Neural cell (in vitro differentiated cells): ENCODE measurements around the gene GDPD5. TPM values are rescaled to one million over a fixed set of nuclear protein-coding genes. Genes with fewer than 3 reads are reported as not detected.

Experiments
- H2AFZ ChIP-seq: fragments of 200-600, 300-800 bp; sonication (generic), shearing (Covaris generic); 2 replicates; pipeline ENCODE4 v1.6.0; 2014; ENCODE audit warnings: low read depth, mild to moderate bottlenecking, antibody characterized with exemption, low read length, moderate library complexity
- H3F3A ChIP-seq: fragments of 200-600 bp; shearing (Covaris generic); 2 replicates; pipeline ENCODE4 v1.6.1; 2016; ENCODE audit warnings: mild to moderate bottlenecking, moderate library complexity, mixed read lengths, antibody characterized with exemption, low read length; ENCODE audit not compliant: insufficient read depth, poor library complexity, severe bottlenecking
- H3K27ac ChIP-seq: fragments of 200-600, 300-800 bp; sonication (generic), shearing (Covaris generic); 2 replicates; pipeline ENCODE4 v1.5.1; 2014; ENCODE audit warnings: mild to moderate bottlenecking, low read length, moderate library complexity
- H3K27me3 ChIP-seq: fragments of 300-800, 200-600 bp; sonication (generic), shearing (Covaris generic); 2 replicates; pipeline ENCODE4 v1.6.0; 2014; ENCODE audit warnings: mild to moderate bottlenecking, low read depth, low read length, moderate library complexity; ENCODE audit not compliant: insufficient read depth
- H3K36me3 ChIP-seq: fragments of 300-800, 200-600 bp; sonication (generic), shearing (Covaris generic); 2 replicates; pipeline ENCODE4 v1.5.1; 2014; ENCODE audit warnings: mild to moderate bottlenecking, antibody characterized with exemption, low read length, moderate library complexity; ENCODE audit not compliant: insufficient read depth
- H3K4me2 ChIP-seq: fragments of 300-800, 200-600 bp; sonication (generic), shearing (Covaris generic); 2 replicates; pipeline ENCODE4 v1.6.0; 2014; ENCODE audit warnings: mild to moderate bottlenecking, low read length
- H3K4me3 ChIP-seq: fragments of 300-800, 200-600 bp; sonication (generic), shearing (Covaris generic); 2 replicates; pipeline ENCODE4 v1.5.1; 2014; ENCODE audit warnings: mild to moderate bottlenecking, low read length, moderate library complexity
- H3K79me2 ChIP-seq: fragments of 200-600 bp; shearing (Covaris generic); replicated peaks from 2 replicates; pipeline ENCODE4 v1.6.0; 2014; ENCODE audit warnings: mild to moderate bottlenecking, low read length, moderate library complexity; ENCODE audit not compliant: insufficient read depth
- H3K9ac ChIP-seq: fragments of 300-800, 200-600 bp; sonication (generic), shearing (Covaris generic); 2 replicates; pipeline ENCODE4 v1.6.1; 2016; ENCODE audit warnings: mild to moderate bottlenecking, low read length, mixed read lengths
- H3K9me2 ChIP-seq: fragments of 200-600 bp; shearing (Covaris generic); 2 replicates; pipeline ENCODE4 v1.6.1; 2016; ENCODE audit warnings: mild to moderate bottlenecking, low read length, mixed read lengths; ENCODE audit not compliant: insufficient read depth
- H3K9me3 ChIP-seq: fragments of 200-600, 300-800 bp; sonication (generic), shearing (Covaris generic); 2 replicates; pipeline ENCODE4 v1.6.1; 2016; ENCODE audit warnings: mild to moderate bottlenecking, mixed run types, low read length, moderate library complexity, mixed read lengths
- H4K20me1 ChIP-seq: fragments of 200-600 bp; shearing (Covaris generic); 2 replicates; pipeline ENCODE4 v1.6.1; 2016; ENCODE audit warnings: mild to moderate bottlenecking, mixed run types; ENCODE audit not compliant: insufficient read depth
- EP300 ChIP-seq: fragments of 450-650 bp; conservative IDR thresholded peaks from 2 replicates; pipeline ENCODE4 v1.6.1; 2014; ENCODE audit warnings: antibody characterized with exemption, mild to moderate bottlenecking, moderate library complexity; ENCODE audit not compliant: poor library complexity, severe bottlenecking
- EZH2 ChIP-seq: fragments of 200-600, 300-800 bp; shearing (Covaris generic), sonication (generic); IDR thresholded peaks from 2 replicates; pipeline ENCODE4 v1.6.1; 2014; ENCODE audit warnings: antibody characterized with exemption, low read length, borderline replicate concordance, mild to moderate bottlenecking; ENCODE audit not compliant: insufficient read depth, poor library complexity, severe bottlenecking
- MXI1 ChIP-seq: fragments of 450-650 bp; conservative IDR thresholded peaks from 2 replicates; pipeline ENCODE4 v1.6.1; 2014; ENCODE audit warnings: antibody characterized with exemption, mild to moderate bottlenecking; ENCODE audit not compliant: poor library complexity, severe bottlenecking
- POLR2AphosphoS5 ChIP-seq: IDR thresholded peaks from 2 replicates; pipeline ENCODE4 v1.6.1; 2012
- RAD21 ChIP-seq: fragments of 450-650 bp; conservative IDR thresholded peaks from 2 replicates; pipeline ENCODE4 v1.6.1; 2014; ENCODE audit warnings: antibody characterized with exemption, mild to moderate bottlenecking, moderate library complexity
- REST ChIP-seq: IDR thresholded peaks from 2 replicates; pipeline ENCODE4 v1.6.1; 2012; ENCODE audit warnings: borderline replicate concordance
- SMC3 ChIP-seq: fragments of 450-650 bp; conservative IDR thresholded peaks from 2 replicates; pipeline ENCODE4 v1.6.1; 2014; ENCODE audit warnings: antibody characterized with exemption, mild to moderate bottlenecking, moderate library complexity; ENCODE audit not compliant: poor library complexity
- TAF1 ChIP-seq: IDR thresholded peaks from 2 replicates; pipeline ENCODE4 v1.6.1; 2012; ENCODE audit warnings: low read depth
- polyA plus RNA-seq: library from polyadenylated mRNA; depleted of rRNA; stranded (reverse); fragments of >200 nt; gene quantifications from 2 replicates; pipeline ENCODE4 v1.2.3, GENCODE V29; 2014
- TF ChIP-seq, protein P1 (sequence below): fragments of 450-650 bp; IDR thresholded peaks from 2 replicates; pipeline ENCODE4 v1.5.1; 2014; ENCODE audit warnings: antibody characterized with exemption, mild to moderate bottlenecking, moderate library complexity; ENCODE audit not compliant: poor library complexity, severe bottlenecking

The GDPD5 gene
- polyA plus RNA-seq, 1 donor from 2014 or later = 19.2 TPM

- Histone ChIP-seq H3K9me3 (no peaks in the 10 kb centered on the region), H3K4me2 (no peak overlapping the region), H3K4me3 (no peak overlapping the region), H3K27ac (no peak overlapping the region), H3K27me3 (no peaks in the 10 kb centered on the region), H4K20me1 (no peaks in the 10 kb centered on the region), H3K9ac (no peak overlapping the region), H3K79me2 (no peaks in the 10 kb centered on the region), H3K36me3 (no peaks in the 10 kb centered on the region), H3F3A (no peaks in the 10 kb centered on the region), H2AFZ (no peak overlapping the region), H3K9me2 (no peaks in the 10 kb centered on the region)
- TF ChIP-seq, protein P1, sequence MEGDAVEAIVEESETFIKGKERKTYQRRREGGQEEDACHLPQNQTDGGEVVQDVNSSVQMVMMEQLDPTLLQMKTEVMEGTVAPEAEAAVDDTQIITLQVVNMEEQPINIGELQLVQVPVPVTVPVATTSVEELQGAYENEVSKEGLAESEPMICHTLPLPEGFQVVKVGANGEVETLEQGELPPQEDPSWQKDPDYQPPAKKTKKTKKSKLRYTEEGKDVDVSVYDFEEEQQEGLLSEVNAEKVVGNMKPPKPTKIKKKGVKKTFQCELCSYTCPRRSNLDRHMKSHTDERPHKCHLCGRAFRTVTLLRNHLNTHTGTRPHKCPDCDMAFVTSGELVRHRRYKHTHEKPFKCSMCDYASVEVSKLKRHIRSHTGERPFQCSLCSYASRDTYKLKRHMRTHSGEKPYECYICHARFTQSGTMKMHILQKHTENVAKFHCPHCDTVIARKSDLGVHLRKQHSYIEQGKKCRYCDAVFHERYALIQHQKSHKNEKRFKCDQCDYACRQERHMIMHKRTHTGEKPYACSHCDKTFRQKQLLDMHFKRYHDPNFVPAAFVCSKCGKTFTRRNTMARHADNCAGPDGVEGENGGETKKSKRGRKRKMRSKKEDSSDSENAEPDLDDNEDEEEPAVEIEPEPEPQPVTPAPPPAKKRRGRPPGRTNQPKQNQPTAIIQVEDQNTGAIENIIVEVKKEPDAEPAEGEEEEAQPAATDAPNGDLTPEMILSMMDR = no peak
- TF ChIP-seq SMC3 (no peak), EZH2 (no peak)
Observed at GRCh38 chr11:75571625-75572024, 45.9 kb upstream of the GDPD5 start.

- Histone ChIP-seq H3F3A (no peaks in the 10 kb centered on the region), H3K9me3 (no peaks in the 10 kb centered on the region), H3K9me2 (no peaks in the 10 kb centered on the region), H2AFZ (no peak overlapping the region), H4K20me1 (no peaks in the 10 kb centered on the region), H3K4me3 (no peak overlapping the region), H3K27ac (no peak overlapping the region), H3K4me2 (no peak overlapping the region), H3K36me3 (no peaks in the 10 kb centered on the region), H3K79me2 (no peaks in the 10 kb centered on the region), H3K9ac (no peak overlapping the region), H3K27me3 (no peaks in the 10 kb centered on the region)
- TF ChIP-seq MXI1 (no peak), REST (no peak), TAF1 (no peak)
Observed at GRCh38 chr11:75570559-75571139, 44.9 kb upstream of the GDPD5 start.

GRCh38 chr11:75568616-75569219, 43.0 kb upstream of the GDPD5 start:
- Histone ChIP-seq H3K27ac (no peak overlapping the region), H3K27me3 (no peaks in the 10 kb centered on the region), H3K36me3 (no peaks in the 10 kb centered on the region)

More at GRCh38 chr11:75568616-75569219, 43.0 kb upstream of the GDPD5 start:
- no peak for TF ChIP-seq MXI1
- TF ChIP-seq POLR2AphosphoS5 = no peak
- no peak for TF ChIP-seq EP300
- TF ChIP-seq TAF1 = no peak
- no peak for TF ChIP-seq RAD21
- TF ChIP-seq EZH2 = no peak
- TF ChIP-seq, protein P1 = no peak
- TF ChIP-seq SMC3 = no peak
- TF ChIP-seq REST = no peak
- no peak overlapping the region for H2AFZ ChIP-seq
- H4K20me1 ChIP-seq = no peaks in the 10 kb centered on the region
- no peak overlapping the region for H3K4me2 ChIP-seq
- H3K79me2 ChIP-seq = no peaks in the 10 kb centered on the region
- H3K4me3 ChIP-seq = no peak overlapping the region
- no peaks in the 10 kb centered on the region for H3K9me3 ChIP-seq
- no peaks in the 10 kb centered on the region for H3K9me2 ChIP-seq
- H3K9ac ChIP-seq = no peak overlapping the region
- no peaks in the 10 kb centered on the region for H3F3A ChIP-seq
